ENCODE measurements around the gene CTTNBP2NL.
"Not testable (repeated sequence)": the region's sequence is repeated elsewhere in the genome, so short reads cannot be mapped to it uniquely, and the experiment has no call there.

The CTTNBP2NL gene

DNA sequence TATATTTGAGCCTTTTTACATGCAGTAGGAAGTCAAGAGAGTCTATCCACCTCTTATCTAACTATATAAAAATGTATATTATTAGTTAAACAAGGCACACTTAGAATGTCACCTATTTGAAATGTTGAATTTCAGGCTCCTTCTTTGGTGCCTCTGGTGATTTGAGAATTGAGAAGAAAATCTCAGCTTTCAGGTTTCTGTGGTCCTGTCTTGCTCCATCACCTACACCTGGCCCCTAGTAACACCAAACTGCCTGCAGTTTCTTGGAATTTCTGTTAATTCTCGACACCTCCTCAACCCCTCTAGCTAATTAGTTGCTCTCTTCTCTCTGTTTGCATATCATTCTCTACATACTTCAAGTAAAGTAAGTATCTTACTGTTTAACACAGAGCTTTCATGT, 57.9 kb downstream of the CTTNBP2NL start:
- H3K9ac ChIP-seq (ENCODE audit: low read length), result no peak overlapping the region
- H3K27me3 ChIP-seq (ENCODE audit: control insufficient read depth, insufficient read depth, low read length), result no peaks in the 10 kb centered on the region
- no peak overlapping the region for H3K4me3 ChIP-seq (ENCODE audit: low read length)
- no peaks in the 10 kb centered on the region for H3K4me1 ChIP-seq (ENCODE audit: control insufficient read depth, low read depth, low read length)
- H3K9me3 ChIP-seq (ENCODE audit: control insufficient read depth, low read depth, low read length), result no peaks in the 10 kb centered on the region
- no peak overlapping the region for H3K27ac ChIP-seq (ENCODE audit: low read length)
- peaks cover 58% of the 10 kb centered on the region for H3K36me3 ChIP-seq (ENCODE audit: control insufficient read depth, low read depth, low read length)

DNA sequence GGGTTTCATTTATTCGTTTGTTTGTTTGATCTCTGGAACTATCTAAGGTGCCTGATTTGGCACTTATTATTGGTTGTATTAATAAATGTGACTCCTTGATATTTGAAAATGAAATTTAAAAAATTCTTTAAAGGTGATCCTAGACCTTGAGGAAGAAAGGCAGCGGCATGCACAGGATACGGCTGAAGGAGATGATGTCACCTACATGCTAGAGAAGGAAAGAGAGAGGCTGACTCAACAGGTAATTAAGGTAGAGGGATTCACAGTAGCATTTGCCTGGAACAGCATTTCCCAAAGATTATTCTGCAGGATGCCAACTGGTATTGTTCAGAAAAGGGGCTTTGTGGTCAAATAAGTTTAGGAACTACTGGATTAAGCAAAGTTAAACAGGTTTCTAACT, 58.3 kb downstream of the CTTNBP2NL start:
- Histone ChIP-seq H3K27ac (ENCODE audit: low read length) (no peak overlapping the region), H3K27me3 (ENCODE audit: control insufficient read depth, insufficient read depth, low read length) (no peaks in the 10 kb centered on the region), H3K36me3 (ENCODE audit: control insufficient read depth, low read depth, low read length) (peaks cover 54% of the 10 kb centered on the region)

DNA sequence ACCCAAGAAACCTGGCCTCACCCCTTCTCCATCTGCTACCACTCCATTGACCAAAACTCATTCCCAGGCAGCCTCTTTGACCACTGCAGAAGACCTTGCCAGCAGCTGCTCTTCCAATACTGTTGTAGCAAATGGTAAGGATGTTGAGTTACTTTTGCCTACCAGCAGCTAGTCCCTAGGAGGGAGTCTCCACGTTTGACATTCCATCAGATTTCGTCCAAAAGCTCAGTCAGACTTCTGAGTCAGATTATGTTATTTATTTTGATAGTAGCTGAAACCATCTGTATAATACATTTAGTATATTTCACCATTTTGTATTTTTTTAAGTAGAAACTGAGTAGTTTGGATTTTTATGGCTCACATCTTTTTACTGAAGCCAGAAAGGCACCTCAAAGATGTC, 61.2 kb downstream of the CTTNBP2NL start:
- no peaks in the 10 kb centered on the region for H3K9me3 ChIP-seq (ENCODE audit: control insufficient read depth, low read depth, low read length)
- H3K4me1 ChIP-seq (ENCODE audit: control insufficient read depth, low read depth, low read length), result no peaks in the 10 kb centered on the region
- H3K36me3 ChIP-seq (ENCODE audit: control insufficient read depth, low read depth, low read length), result peaks cover 44% of the 10 kb centered on the region
- H3K9ac ChIP-seq (ENCODE audit: low read length), result no peak overlapping the region
- no peak overlapping the region for H3K4me3 ChIP-seq (ENCODE audit: low read length)
- H3K27ac ChIP-seq (ENCODE audit: low read length), result no peak overlapping the region
- H3K27me3 ChIP-seq (ENCODE audit: control insufficient read depth, insufficient read depth, low read length), result no peaks in the 10 kb centered on the region

More for the DNA sequence above, 58.3 kb downstream of the CTTNBP2NL start:
- Histone ChIP-seq H3K9ac (ENCODE audit: low read length) (no peak overlapping the region), H3K4me3 (ENCODE audit: low read length) (no peak overlapping the region), H3K4me1 (ENCODE audit: control insufficient read depth, low read depth, low read length) (no peaks in the 10 kb centered on the region), H3K9me3 (ENCODE audit: control insufficient read depth, low read depth, low read length) (no peaks in the 10 kb centered on the region)

DNA sequence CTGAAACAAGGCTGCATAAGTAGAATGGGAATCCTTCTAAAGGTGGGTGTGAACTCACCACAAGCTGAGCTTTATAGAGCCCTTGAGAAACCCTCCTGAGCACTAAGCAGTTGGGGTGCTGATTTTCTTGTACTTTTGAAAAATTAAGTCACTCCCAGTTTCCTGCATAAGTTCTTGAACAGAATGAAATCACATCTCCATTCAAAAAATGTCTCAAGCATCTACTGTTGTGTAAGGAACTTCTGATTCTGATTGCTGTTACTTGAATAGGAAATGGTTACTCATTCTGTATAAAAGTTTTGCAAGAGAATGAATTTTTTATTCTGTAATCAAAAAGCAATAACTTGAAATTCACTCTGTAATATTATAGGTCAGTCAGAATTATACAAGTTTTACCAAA, 61.9 kb downstream of the CTTNBP2NL start:
- no peaks in the 10 kb centered on the region for H3K9me3 ChIP-seq (ENCODE audit: control insufficient read depth, low read depth, low read length)
- no peak overlapping the region for H3K27ac ChIP-seq (ENCODE audit: low read length)
- no peak overlapping the region for H3K4me3 ChIP-seq (ENCODE audit: low read length)
- no peak overlapping the region for H3K9ac ChIP-seq (ENCODE audit: low read length)
- H3K27me3 ChIP-seq (ENCODE audit: control insufficient read depth, insufficient read depth, low read length), result no peaks in the 10 kb centered on the region
- H3K4me1 ChIP-seq (ENCODE audit: control insufficient read depth, low read depth, low read length), result no peaks in the 10 kb centered on the region
- peaks cover 44% of the 10 kb centered on the region for H3K36me3 ChIP-seq (ENCODE audit: control insufficient read depth, low read depth, low read length)

DNA sequence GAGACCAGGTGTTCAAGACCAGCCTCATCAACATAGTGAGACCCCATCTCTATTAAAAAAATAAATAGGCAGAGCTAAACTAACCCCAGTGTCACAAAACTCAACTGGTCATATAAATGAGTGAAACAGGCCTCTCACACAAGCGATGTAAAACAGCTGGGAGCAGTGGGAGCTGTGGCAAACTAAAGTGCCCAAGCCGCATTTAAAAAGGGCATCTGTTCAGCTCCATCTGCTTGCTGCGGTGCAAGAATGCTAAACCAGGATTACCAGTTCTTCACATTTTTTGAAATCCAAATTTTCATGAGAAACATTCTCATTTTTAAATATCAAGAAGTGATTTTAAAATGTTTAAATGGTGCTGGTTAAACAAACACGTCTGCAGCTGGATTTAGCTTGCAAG, 62.7 kb downstream of the CTTNBP2NL start:
- Histone ChIP-seq H3K27ac (ENCODE audit: low read length) (no peak overlapping the region), H3K4me3 (ENCODE audit: low read length) (no peak overlapping the region), H3K36me3 (ENCODE audit: control insufficient read depth, low read depth, low read length) (peaks cover 44% of the 10 kb centered on the region), H3K27me3 (ENCODE audit: control insufficient read depth, insufficient read depth, low read length) (no peaks in the 10 kb centered on the region), H3K9ac (ENCODE audit: low read length) (no peak overlapping the region), H3K4me1 (ENCODE audit: control insufficient read depth, low read depth, low read length) (no peaks in the 10 kb centered on the region), H3K9me3 (ENCODE audit: control insufficient read depth, low read depth, low read length) (no peaks in the 10 kb centered on the region)

DNA sequence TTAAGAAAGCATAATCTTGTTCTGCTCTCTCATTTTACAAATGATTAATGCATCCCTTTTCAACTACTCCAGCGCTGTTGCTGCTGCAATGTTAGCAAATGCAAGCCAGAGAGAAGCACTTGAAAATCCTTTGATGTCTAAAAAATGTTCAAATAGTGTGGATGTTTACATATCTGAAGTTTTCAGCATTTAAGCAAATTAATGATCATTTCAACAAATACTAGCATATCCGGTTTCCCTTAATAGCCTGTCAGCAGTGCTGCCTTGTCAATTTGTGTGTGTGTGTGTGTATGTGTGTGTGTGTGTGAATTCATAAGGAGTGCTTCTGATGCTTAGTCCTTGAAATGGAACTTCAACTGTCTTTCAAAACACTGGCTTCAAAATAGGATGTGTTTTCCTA, 64.6 kb downstream of the CTTNBP2NL start:
- H3K4me1 ChIP-seq (ENCODE audit: control insufficient read depth, low read depth, low read length), result no peaks in the 10 kb centered on the region
- H3K4me3 ChIP-seq (ENCODE audit: low read length), result no peak overlapping the region
- H3K9me3 ChIP-seq (ENCODE audit: control insufficient read depth, low read depth, low read length), result no peaks in the 10 kb centered on the region
- H3K36me3 ChIP-seq (ENCODE audit: control insufficient read depth, low read depth, low read length), result peaks cover 32% of the 10 kb centered on the region
- no peak overlapping the region for H3K27ac ChIP-seq (ENCODE audit: low read length)
- H3K27me3 ChIP-seq (ENCODE audit: control insufficient read depth, insufficient read depth, low read length), result peaks cover 5% of the 10 kb centered on the region
- no peak overlapping the region for H3K9ac ChIP-seq (ENCODE audit: low read length)

DNA sequence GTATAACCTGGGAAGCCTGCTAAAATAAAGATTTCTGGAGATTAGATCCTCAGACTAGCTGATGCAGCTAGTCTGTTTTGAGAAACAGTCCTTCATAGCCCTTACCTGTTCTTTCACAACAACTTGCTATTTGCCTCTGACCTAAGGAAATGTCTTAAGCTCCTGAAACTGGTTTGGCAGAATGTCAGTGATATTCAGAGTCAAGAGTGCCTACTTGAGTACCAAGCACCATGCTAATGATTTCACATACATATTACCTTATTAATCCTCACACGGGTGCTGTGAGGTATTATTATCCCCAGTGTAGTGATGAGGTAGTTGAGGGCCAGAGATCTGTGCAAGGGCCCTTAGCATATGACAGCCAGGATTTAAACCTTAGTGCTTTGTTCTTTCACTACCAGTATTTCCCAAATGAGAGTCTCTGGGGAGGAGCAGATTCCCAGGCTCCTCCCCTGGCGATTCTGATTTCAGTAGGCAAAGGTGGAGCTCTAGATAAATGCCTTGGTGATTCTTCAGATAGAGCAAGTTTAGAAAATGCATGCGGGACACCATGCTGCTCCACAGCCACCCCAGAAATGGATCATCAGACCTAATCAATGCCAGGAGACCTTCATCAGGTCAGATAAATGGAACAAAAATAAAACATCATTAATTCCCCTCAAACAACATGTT, 65.3 kb downstream of the CTTNBP2NL start:
- H3K36me3 ChIP-seq (ENCODE audit: control insufficient read depth, low read depth, low read length), result peaks cover 25% of the 10 kb centered on the region
- no peak overlapping the region for H3K9ac ChIP-seq (ENCODE audit: low read length)
- peaks cover 8% of the 10 kb centered on the region for H3K27me3 ChIP-seq (ENCODE audit: control insufficient read depth, insufficient read depth, low read length)
- H3K4me1 ChIP-seq (ENCODE audit: control insufficient read depth, low read depth, low read length), result peaks cover under 1% of the 10 kb centered on the region
- no peak overlapping the region for H3K4me3 ChIP-seq (ENCODE audit: low read length)
- H3K9me3 ChIP-seq (ENCODE audit: control insufficient read depth, low read depth, low read length), result no peaks in the 10 kb centered on the region
- no peak overlapping the region for H3K27ac ChIP-seq (ENCODE audit: low read length)

DNA sequence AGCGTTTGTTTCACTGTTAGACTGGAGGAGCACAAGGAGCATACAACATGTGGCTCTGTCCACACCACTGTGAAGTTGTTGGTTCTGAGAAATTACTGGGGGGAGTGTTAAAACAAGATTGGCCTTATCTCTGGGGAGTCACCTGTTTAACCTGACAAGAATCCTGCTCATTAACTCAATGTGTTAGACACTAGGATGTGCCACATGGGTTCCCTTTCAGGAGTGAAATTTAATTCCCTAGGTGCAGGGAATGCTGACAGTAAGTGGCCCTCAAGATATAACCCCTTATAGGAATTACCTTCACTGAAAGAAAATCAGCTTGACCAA, 66.9 kb downstream of the CTTNBP2NL start:
- Histone ChIP-seq H3K36me3 (ENCODE audit: control insufficient read depth, low read depth, low read length) (peaks cover 9% of the 10 kb centered on the region), H3K27me3 (ENCODE audit: control insufficient read depth, insufficient read depth, low read length) (peaks cover 17% of the 10 kb centered on the region), H3K9me3 (ENCODE audit: control insufficient read depth, low read depth, low read length) (no peaks in the 10 kb centered on the region), H3K4me3 (ENCODE audit: low read length) (no peak overlapping the region), H3K4me1 (ENCODE audit: control insufficient read depth, low read depth, low read length) (peaks cover 4% of the 10 kb centered on the region), H3K9ac (ENCODE audit: low read length) (no peak overlapping the region), H3K27ac (ENCODE audit: low read length) (no peak overlapping the region)

DNA sequence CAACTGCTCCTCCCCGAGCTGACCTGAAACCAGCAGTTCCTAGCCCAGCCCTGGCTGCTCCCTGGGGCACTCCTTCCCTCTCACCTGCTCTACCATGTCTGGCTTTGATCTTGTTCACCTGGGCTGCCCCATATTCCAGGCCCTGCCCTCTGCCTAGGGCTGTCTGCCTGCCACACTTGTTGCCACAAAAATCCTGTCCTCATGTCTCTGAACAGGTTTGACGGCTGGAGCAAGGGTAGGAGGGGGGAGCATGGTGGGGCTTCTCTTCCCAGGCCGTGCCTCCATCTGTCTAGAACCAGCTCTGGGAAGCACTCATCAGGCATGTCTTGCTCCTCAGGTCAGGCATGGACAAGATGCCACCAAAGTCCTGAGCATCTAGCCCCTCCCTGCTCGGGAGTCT, 68.5 kb downstream of the CTTNBP2NL start:
- Histone ChIP-seq H3K27me3 (ENCODE audit: control insufficient read depth, insufficient read depth, low read length) (peaks cover 17% of the 10 kb centered on the region), H3K36me3 (ENCODE audit: control insufficient read depth, low read depth, low read length) (no peaks in the 10 kb centered on the region), H3K9me3 (ENCODE audit: control insufficient read depth, low read depth, low read length) (no peaks in the 10 kb centered on the region), H3K4me3 (ENCODE audit: low read length) (no peak overlapping the region), H3K4me1 (ENCODE audit: control insufficient read depth, low read depth, low read length) (peaks cover 4% of the 10 kb centered on the region), H3K27ac (ENCODE audit: low read length) (no peak overlapping the region), H3K9ac (ENCODE audit: low read length) (no peak overlapping the region)

DNA sequence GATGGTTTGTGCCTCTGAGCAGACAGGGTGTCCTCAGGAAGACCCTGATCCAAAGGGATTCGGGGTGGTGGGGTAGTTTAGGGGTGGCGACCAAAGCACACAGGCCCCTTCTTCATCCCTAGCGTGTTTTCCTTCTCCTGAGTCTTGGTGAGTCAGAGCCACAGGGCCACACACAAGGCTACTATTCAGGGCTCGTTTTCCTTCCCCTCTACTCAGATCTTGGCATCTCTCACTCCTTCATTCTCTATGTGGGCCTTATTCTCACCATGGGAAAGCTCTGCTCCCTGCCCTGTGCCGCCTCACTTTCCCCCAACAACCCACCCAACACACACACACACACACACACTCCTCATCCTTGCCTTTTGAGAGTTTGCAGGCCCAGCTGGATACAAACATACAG, 69.1 kb downstream of the CTTNBP2NL start:
- Histone ChIP-seq H3K27ac (ENCODE audit: low read length) (no peak overlapping the region), H3K36me3 (ENCODE audit: control insufficient read depth, low read depth, low read length) (no peaks in the 10 kb centered on the region), H3K4me1 (ENCODE audit: control insufficient read depth, low read depth, low read length) (peaks cover 4% of the 10 kb centered on the region), H3K9me3 (ENCODE audit: control insufficient read depth, low read depth, low read length) (no peaks in the 10 kb centered on the region), H3K9ac (ENCODE audit: low read length) (no peak overlapping the region), H3K27me3 (ENCODE audit: control insufficient read depth, insufficient read depth, low read length) (peaks cover 17% of the 10 kb centered on the region), H3K4me3 (ENCODE audit: low read length) (no peak overlapping the region)

DNA sequence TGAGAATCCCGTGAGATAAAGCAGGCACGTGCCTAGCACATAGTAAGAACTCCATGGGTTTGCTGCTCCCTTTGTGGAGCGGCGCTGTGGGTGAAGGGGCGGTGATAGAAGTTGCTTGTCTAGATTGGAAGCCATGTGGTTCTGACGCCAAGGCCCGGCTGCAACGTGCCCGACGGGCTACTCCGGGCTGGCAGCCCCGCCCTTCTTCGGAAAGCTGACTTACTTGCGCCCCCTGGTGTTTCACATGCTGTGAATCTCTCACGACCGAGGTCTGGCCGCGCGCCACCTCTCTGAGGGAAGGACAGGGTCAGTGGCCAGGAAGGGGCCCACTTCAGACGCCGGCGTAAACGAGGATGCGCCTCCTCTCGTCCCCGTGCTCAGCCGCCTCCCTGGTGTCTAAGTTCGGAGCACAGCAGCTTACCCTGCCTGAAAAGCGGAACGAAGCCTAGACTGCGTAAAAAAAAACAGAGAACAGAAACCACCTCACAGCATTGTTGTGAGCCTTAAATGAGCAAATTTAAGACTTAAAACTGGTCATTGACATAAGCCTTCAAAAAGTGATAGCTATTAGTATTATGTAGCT, 70.2 kb downstream of the CTTNBP2NL start:
- Histone ChIP-seq H3K36me3 (ENCODE audit: control insufficient read depth, low read depth, low read length) (no peaks in the 10 kb centered on the region), H3K9ac (ENCODE audit: low read length) (peak overlapping the region; percentile 18), H3K27ac (ENCODE audit: low read length) (no peak overlapping the region), H3K9me3 (ENCODE audit: control insufficient read depth, low read depth, low read length) (no peaks in the 10 kb centered on the region), H3K27me3 (ENCODE audit: control insufficient read depth, insufficient read depth, low read length) (peaks cover 17% of the 10 kb centered on the region), H3K4me3 (ENCODE audit: low read length) (peak overlapping the region; percentile 38), H3K4me1 (ENCODE audit: control insufficient read depth, low read depth, low read length) (peaks cover 4% of the 10 kb centered on the region)

DNA sequence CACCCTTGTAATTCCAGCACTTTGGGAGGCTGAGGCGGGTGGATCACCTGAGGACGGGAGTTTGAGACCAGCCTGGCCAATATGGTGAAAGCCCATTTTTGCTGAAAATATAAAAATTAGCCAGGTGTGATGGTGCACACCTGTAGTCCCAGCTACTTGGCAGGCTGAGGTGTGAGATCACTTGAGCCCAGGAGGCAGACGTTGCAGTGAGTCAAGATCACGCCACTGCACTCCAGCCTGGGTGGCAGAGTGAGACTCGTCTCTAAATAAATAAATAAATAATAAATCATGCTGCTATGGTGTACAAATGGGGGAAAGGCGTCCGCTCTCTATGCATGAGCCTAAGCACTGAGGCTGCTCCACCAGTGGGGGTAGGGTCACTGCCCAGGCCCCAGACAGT, 74.3 kb downstream of the CTTNBP2NL start:
- not testable (repeated sequence) for H3K9ac ChIP-seq (ENCODE audit: low read length); H3K36me3 ChIP-seq (ENCODE audit: control insufficient read depth, low read depth, low read length); H3K9me3 ChIP-seq (ENCODE audit: control insufficient read depth, low read depth, low read length); H3K4me3 ChIP-seq (ENCODE audit: low read length); H3K27ac ChIP-seq (ENCODE audit: low read length); H3K4me1 ChIP-seq (ENCODE audit: control insufficient read depth, low read depth, low read length)
- H3K27me3 ChIP-seq (ENCODE audit: control insufficient read depth, insufficient read depth, low read length), result peaks cover 15% of the 10 kb centered on the region
